IPS-15b (cell line): Measurements from ENCODE around the gene ANO1.

Experiments used
- H3K27me3 ChIP-seq: one replicate; pipeline ENCODE4 v1.6.1; 2013; ENCODE audit warnings: low read length; ENCODE audit not compliant: control insufficient read depth, insufficient read depth
- H3K36me3 ChIP-seq: one replicate; pipeline ENCODE4 v1.6.1; 2013; ENCODE audit warnings: low read length; ENCODE audit not compliant: control insufficient read depth, insufficient read depth
- H3K4me1 ChIP-seq: one replicate; pipeline ENCODE4 v1.6.1; 2013; ENCODE audit warnings: mild to moderate bottlenecking, low read length; ENCODE audit not compliant: control insufficient read depth, insufficient read depth
- H3K4me3 ChIP-seq: one replicate; pipeline ENCODE4 v1.5.1; 2013; ENCODE audit warnings: low read depth, low read length
- H3K9ac ChIP-seq: one replicate; pipeline ENCODE4 v1.6.1; 2013; ENCODE audit warnings: low read depth, mild to moderate bottlenecking, low read length
- H3K9me3 ChIP-seq: one replicate; pipeline ENCODE4 v1.6.1; 2013; ENCODE audit warnings: mild to moderate bottlenecking, low read length; ENCODE audit not compliant: control insufficient read depth, insufficient read depth

The ANO1 gene

GRCh38 chr11:70089631-70090030 is 11.5 kb downstream of the ANO1 start:
- no peaks in the 10 kb centered on the region for H3K36me3 ChIP-seq

GRCh38 chr11:70090961-70091381 is 12.9 kb downstream of the ANO1 start:
- Histone ChIP-seq H3K9me3 (no peaks in the 10 kb centered on the region), H3K27me3 (no peaks in the 10 kb centered on the region), H3K36me3 (no peaks in the 10 kb centered on the region), H3K4me1 (no peaks in the 10 kb centered on the region), H3K4me3 (no peak overlapping the region), H3K9ac (no peak overlapping the region)

More at GRCh38 chr11:70089631-70090030, 11.5 kb downstream of the ANO1 start:
- H3K9me3 ChIP-seq = no peaks in the 10 kb centered on the region
- no peak overlapping the region for H3K9ac ChIP-seq
- H3K27me3 ChIP-seq = no peaks in the 10 kb centered on the region
- H3K4me1 ChIP-seq = no peaks in the 10 kb centered on the region
- no peak overlapping the region for H3K4me3 ChIP-seq

- Histone ChIP-seq H3K36me3 (no peaks in the 10 kb centered on the region), H3K4me3 (no peak overlapping the region), H3K4me1 (no peaks in the 10 kb centered on the region), H3K27me3 (no peaks in the 10 kb centered on the region), H3K9me3 (no peaks in the 10 kb centered on the region), H3K9ac (no peak overlapping the region)
These were observed 13.5 kb downstream of the ANO1 start for GRCh38 chr11:70091638-70092037.

GRCh38 chr11:70092959-70093715 is 15.0 kb downstream of the ANO1 start:
- no peak overlapping the region for H3K9ac ChIP-seq
- no peaks in the 10 kb centered on the region for H3K4me1 ChIP-seq
- H3K27me3 ChIP-seq = no peaks in the 10 kb centered on the region
- H3K9me3 ChIP-seq = no peaks in the 10 kb centered on the region
- H3K4me3 ChIP-seq = no peak overlapping the region
- H3K36me3 ChIP-seq = no peaks in the 10 kb centered on the region

GRCh38 chr11:70095541-70096252 is 17.6 kb downstream of the ANO1 start:
- Histone ChIP-seq H3K9ac (no peak overlapping the region), H3K4me3 (no peak overlapping the region), H3K36me3 (no peaks in the 10 kb centered on the region), H3K9me3 (no peaks in the 10 kb centered on the region), H3K4me1 (no peaks in the 10 kb centered on the region), H3K27me3 (no peaks in the 10 kb centered on the region)

- Histone ChIP-seq H3K9ac (no peak overlapping the region), H3K27me3 (no peaks in the 10 kb centered on the region), H3K36me3 (no peaks in the 10 kb centered on the region), H3K9me3 (no peaks in the 10 kb centered on the region), H3K4me3 (no peak overlapping the region), H3K4me1 (no peaks in the 10 kb centered on the region)
These were observed 19.9 kb downstream of the ANO1 start for GRCh38 chr11:70097783-70098563.

GRCh38 chr11:70098936-70099335 is 20.8 kb downstream of the ANO1 start:
- Histone ChIP-seq H3K27me3 (no peaks in the 10 kb centered on the region), H3K36me3 (no peaks in the 10 kb centered on the region), H3K9me3 (no peaks in the 10 kb centered on the region), H3K4me1 (no peaks in the 10 kb centered on the region), H3K9ac (no peak overlapping the region), H3K4me3 (no peak overlapping the region)

GRCh38 chr11:70099578-70100279 is 21.6 kb downstream of the ANO1 start:
- Histone ChIP-seq H3K27me3 (no peaks in the 10 kb centered on the region), H3K4me1 (no peaks in the 10 kb centered on the region), H3K9me3 (no peaks in the 10 kb centered on the region), H3K9ac (no peak overlapping the region), H3K36me3 (no peaks in the 10 kb centered on the region), H3K4me3 (no peak overlapping the region)

- Histone ChIP-seq H3K4me1 (no peaks in the 10 kb centered on the region), H3K4me3 (no peak overlapping the region), H3K36me3 (no peaks in the 10 kb centered on the region), H3K9ac (no peak overlapping the region), H3K9me3 (no peaks in the 10 kb centered on the region), H3K27me3 (no peaks in the 10 kb centered on the region)
These were observed 22.1 kb downstream of the ANO1 start for GRCh38 chr11:70100280-70100603.

- Histone ChIP-seq H3K4me3 (no peak overlapping the region), H3K4me1 (no peaks in the 10 kb centered on the region), H3K36me3 (no peaks in the 10 kb centered on the region), H3K9me3 (no peaks in the 10 kb centered on the region), H3K9ac (no peak overlapping the region), H3K27me3 (no peaks in the 10 kb centered on the region)
These were observed 22.7 kb downstream of the ANO1 start for GRCh38 chr11:70100791-70101190.

- H3K9me3 ChIP-seq = no peaks in the 10 kb centered on the region
- no peaks in the 10 kb centered on the region for H3K36me3 ChIP-seq
- H3K9ac ChIP-seq = no peak overlapping the region
- no peaks in the 10 kb centered on the region for H3K27me3 ChIP-seq
- no peaks in the 10 kb centered on the region for H3K4me1 ChIP-seq
- no peak overlapping the region for H3K4me3 ChIP-seq
These were observed 25.3 kb downstream of the ANO1 start for GRCh38 chr11:70103256-70103975.
